Hepatocyte (in vitro differentiated cells): ENCODE measurements around the gene PRTFDC1. TPM values are rescaled to one million over a fixed set of nuclear protein-coding genes. Genes with fewer than 3 reads are reported as not detected.

Experiments used
- DNase-seq: peaks from one replicate; pipeline ENCODE4 v3.0.0-alpha.2; 2016; ENCODE audit warnings: low spot score
- H2AFZ ChIP-seq: fragments of 200-600 bp; sonication (generic); 2 replicates; pipeline ENCODE4 v1.6.0; 2016; ENCODE audit warnings: antibody characterized with exemption, mild to moderate bottlenecking
- H3K27ac ChIP-seq: fragments of 200-600 bp; sonication (generic); 2 replicates; pipeline ENCODE4 v1.5.1; 2016; ENCODE audit warnings: mild to moderate bottlenecking
- H3K27me3 ChIP-seq: fragments of 200-600 bp; sonication (generic); 2 replicates; pipeline ENCODE4 v1.6.1; 2016
- H3K36me3 ChIP-seq: fragments of 200-600 bp; sonication (generic); replicated peaks from 2 replicates; pipeline ENCODE4 v1.5.1; 2016; ENCODE audit warnings: low read depth; ENCODE audit not compliant: insufficient read depth
- H3K4me1 ChIP-seq: fragments of 200-600 bp; sonication (generic); 2 replicates; pipeline ENCODE4 v1.5.1; 2016; ENCODE audit warnings: mild to moderate bottlenecking, moderate library complexity; ENCODE audit not compliant: insufficient read depth
- H3K4me2 ChIP-seq: fragments of 200-600 bp; sonication (generic); 2 replicates; pipeline ENCODE4 v1.6.0; 2016
- H3K4me3 ChIP-seq: fragments of 200-600 bp; sonication (generic); 2 replicates; pipeline ENCODE4 v1.5.1; 2016; ENCODE audit warnings: mild to moderate bottlenecking
- H3K79me2 ChIP-seq: fragments of 200-600 bp; sonication (generic); 2 replicates; pipeline ENCODE4 v1.6.0; 2017; ENCODE audit warnings: mild to moderate bottlenecking
- H3K9me2 ChIP-seq: fragments of 200-600 bp; sonication (generic); replicated peaks from 2 replicates; pipeline ENCODE4 v1.6.0; 2017; ENCODE audit warnings: mild to moderate bottlenecking; ENCODE audit not compliant: insufficient read depth
- H3K9me3 ChIP-seq: fragments of 200-600 bp; sonication (generic); 2 replicates; pipeline ENCODE4 v1.5.1; 2016; ENCODE audit warnings: low read depth, mild to moderate bottlenecking
- H4K20me1 ChIP-seq: fragments of 200-600 bp; sonication (generic); 2 replicates; pipeline ENCODE4 v1.6.0; 2016; ENCODE audit warnings: mild to moderate bottlenecking; ENCODE audit not compliant: insufficient read depth, poor library complexity, severe bottlenecking
- EZH2 ChIP-seq: fragments of 200-600 bp; sonication (generic); IDR thresholded peaks from 2 replicates; pipeline ENCODE4 v1.6.1; 2016; ENCODE audit warnings: antibody characterized with exemption, mild to moderate bottlenecking, borderline replicate concordance
- EZH2phosphoT487 ChIP-seq: fragments of 200-600 bp; sonication (generic); IDR thresholded peaks from one replicate; pipeline ENCODE4 v1.6.1; 2018; ENCODE audit warnings: antibody characterized with exemption, mild to moderate bottlenecking, low read depth, moderate library complexity; ENCODE audit not compliant: unreplicated experiment, severe bottlenecking
- whole genome bisulfite sequencing: methylation state at CpG from one replicate; pipeline ENCODE4 v1.1.6; 2016; ENCODE audit warnings: low lambda C conversion rate; ENCODE audit errors: missing lambda C conversion rate; 5-methylcytosine and 5-hydroxymethylcytosine counted together
- polyA plus RNA-seq: library from polyadenylated mRNA; unstranded; fragments of >200 nt; fragmentation: Nextera tagmentation; extraction: Ambion mirVana; gene quantifications from 2 replicates; pipeline ENCODE4 v1.2.1, GENCODE V29; 2016
- total RNA-seq: library from RNA; depleted of rRNA; stranded (reverse); fragments of >200 nt; gene quantifications from 2 replicates; pipeline ENCODE4 v1.2.3, GENCODE V29; 2014
- TF ChIP-seq, protein P1 (sequence below): fragments of 200-600 bp; sonication (generic); IDR thresholded peaks from 2 replicates; pipeline ENCODE4 v1.5.1; 2016; ENCODE audit warnings: antibody characterized with exemption, mild to moderate bottlenecking; ENCODE audit not compliant: poor library complexity

Gene PRTFDC1
- total and polyA plus RNA-seq, 2 experiments from 2014 or later: 6.4 to 14.7 TPM

DNA sequence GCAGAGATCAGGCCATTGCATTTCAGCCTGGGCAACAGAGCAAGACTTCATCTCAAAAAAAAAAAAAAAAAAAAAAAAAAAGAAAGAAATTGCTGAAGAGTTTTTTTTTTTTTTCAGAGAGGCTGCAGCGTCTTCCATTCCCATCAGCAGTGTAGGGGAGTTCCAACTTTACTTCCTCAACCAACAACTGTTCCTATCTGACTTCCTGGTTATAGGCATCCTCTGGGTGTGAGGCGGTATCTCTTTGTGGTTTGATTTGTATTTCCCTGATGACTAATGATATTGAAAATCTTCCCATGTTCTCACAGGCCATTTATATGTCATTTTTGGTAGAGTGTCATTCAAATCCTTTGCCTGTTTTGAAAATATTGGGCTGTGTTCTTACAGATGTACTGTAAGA lies 40.2 kb downstream of the PRTFDC1 start:
- Histone ChIP-seq H2AFZ (no peak overlapping the region), H3K4me1 (peaks cover 8% of the 10 kb centered on the region), H3K9me2 (no peaks in the 10 kb centered on the region), H3K36me3 (no peaks in the 10 kb centered on the region), H3K4me2 (no peak overlapping the region), H3K79me2 (no peaks in the 10 kb centered on the region), H3K27me3 (no peaks in the 10 kb centered on the region), H3K4me3 (no peak overlapping the region), H4K20me1 (no peaks in the 10 kb centered on the region), H3K27ac (no peak overlapping the region), H3K9me3 (no peaks in the 10 kb centered on the region)
- TF ChIP-seq, protein P1, sequence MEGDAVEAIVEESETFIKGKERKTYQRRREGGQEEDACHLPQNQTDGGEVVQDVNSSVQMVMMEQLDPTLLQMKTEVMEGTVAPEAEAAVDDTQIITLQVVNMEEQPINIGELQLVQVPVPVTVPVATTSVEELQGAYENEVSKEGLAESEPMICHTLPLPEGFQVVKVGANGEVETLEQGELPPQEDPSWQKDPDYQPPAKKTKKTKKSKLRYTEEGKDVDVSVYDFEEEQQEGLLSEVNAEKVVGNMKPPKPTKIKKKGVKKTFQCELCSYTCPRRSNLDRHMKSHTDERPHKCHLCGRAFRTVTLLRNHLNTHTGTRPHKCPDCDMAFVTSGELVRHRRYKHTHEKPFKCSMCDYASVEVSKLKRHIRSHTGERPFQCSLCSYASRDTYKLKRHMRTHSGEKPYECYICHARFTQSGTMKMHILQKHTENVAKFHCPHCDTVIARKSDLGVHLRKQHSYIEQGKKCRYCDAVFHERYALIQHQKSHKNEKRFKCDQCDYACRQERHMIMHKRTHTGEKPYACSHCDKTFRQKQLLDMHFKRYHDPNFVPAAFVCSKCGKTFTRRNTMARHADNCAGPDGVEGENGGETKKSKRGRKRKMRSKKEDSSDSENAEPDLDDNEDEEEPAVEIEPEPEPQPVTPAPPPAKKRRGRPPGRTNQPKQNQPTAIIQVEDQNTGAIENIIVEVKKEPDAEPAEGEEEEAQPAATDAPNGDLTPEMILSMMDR: no peak
- TF ChIP-seq EZH2phosphoT487: no peak
- TF ChIP-seq EZH2: no peak
- 100% methylated on average over 2 of the region's 2 CpGs for WGBS
- DNase-seq: no peak

DNA sequence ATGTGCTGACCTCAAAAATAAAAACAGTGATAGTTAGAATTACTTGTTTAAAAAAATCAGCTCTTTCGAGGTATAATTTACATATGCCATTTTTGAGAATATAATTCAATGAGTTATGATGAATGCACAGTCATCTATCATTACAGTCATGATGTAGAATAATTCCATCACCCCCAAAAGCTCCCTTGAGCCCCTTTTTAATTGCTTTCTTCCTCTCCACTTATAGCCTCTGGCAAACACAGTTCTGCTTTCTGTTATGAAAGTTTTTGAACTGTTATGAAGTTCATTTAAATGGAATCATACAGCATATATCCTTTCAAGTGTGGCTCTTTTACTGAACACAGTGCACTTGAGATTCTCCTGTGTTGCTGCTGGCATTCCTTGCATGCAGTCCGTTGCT lies 41.4 kb downstream of the PRTFDC1 start:
- H3K9me3 ChIP-seq: no peaks in the 10 kb centered on the region
- no peaks in the 10 kb centered on the region for H4K20me1 ChIP-seq
- WGBS: 94% methylated on average over 2 of the region's 2 CpGs
- no peak for TF ChIP-seq EZH2
- TF ChIP-seq, protein P1: no peak
- no peak for TF ChIP-seq EZH2phosphoT487
- no peak overlapping the region for H3K27ac ChIP-seq
- DNase-seq: no peak
- no peaks in the 10 kb centered on the region for H3K36me3 ChIP-seq
- no peak overlapping the region for H2AFZ ChIP-seq
- H3K27me3 ChIP-seq: no peaks in the 10 kb centered on the region
- H3K9me2 ChIP-seq: no peaks in the 10 kb centered on the region
- no peak overlapping the region for H3K4me3 ChIP-seq
- no peak overlapping the region for H3K4me2 ChIP-seq
- H3K4me1 ChIP-seq: peaks cover 8% of the 10 kb centered on the region
- H3K79me2 ChIP-seq: no peaks in the 10 kb centered on the region

GRCh38 chr10:24910574-24910973 lies 41.8 kb downstream of the PRTFDC1 start:
- DNase-seq: no peak
- Histone ChIP-seq H2AFZ (no peak overlapping the region), H3K27me3 (no peaks in the 10 kb centered on the region), H3K4me3 (no peak overlapping the region), H3K36me3 (no peaks in the 10 kb centered on the region), H3K4me2 (no peak overlapping the region), H4K20me1 (no peaks in the 10 kb centered on the region), H3K79me2 (no peaks in the 10 kb centered on the region), H3K27ac (no peak overlapping the region), H3K9me2 (no peaks in the 10 kb centered on the region), H3K9me3 (no peaks in the 10 kb centered on the region), H3K4me1 (peaks cover 3% of the 10 kb centered on the region)
- TF ChIP-seq EZH2phosphoT487 (no peak), EZH2 (no peak)
- TF ChIP-seq, protein P1: no peak

DNA sequence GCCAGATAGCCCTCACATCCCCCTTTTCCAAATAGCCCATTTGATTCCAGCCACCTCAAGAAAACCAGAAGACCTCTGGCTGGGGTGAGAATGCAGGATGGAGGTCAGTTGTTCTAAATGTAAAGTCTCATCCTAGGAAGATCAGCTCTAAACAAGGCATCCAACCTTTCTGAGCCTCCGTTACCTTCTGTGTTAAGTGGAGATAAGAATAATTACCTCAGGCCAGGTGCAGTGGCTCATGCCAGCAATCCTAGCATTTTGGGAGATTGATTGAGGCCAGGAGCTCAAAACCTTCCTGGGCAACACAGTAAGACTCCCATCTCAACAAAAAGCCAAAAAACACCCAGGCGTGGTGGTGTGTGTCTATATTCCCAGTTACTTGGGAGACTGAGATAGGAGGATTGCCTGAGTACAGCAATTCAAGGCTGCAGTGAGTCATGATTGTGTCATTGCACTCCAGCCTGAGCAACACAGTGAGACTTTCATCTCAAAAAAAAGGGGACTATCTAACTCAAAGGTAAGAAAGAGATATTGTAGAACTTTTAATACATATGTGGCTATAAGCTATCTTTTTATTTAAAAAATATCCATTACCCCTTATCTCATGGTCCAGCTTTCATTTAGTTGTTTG lies 43.5 kb downstream of the PRTFDC1 start:
- TF ChIP-seq EZH2: no peak
- TF ChIP-seq, protein P1: no peak
- TF ChIP-seq EZH2phosphoT487: no peak
- no peaks in the 10 kb centered on the region for H4K20me1 ChIP-seq
- WGBS: 72% methylated on average over 2 of the region's 2 CpGs
- peak; percentile 47 for DNase-seq
- H3K4me2 ChIP-seq: no peak overlapping the region
- no peak overlapping the region for H3K27ac ChIP-seq
- H3K9me2 ChIP-seq: no peaks in the 10 kb centered on the region
- no peaks in the 10 kb centered on the region for H3K36me3 ChIP-seq
- no peaks in the 10 kb centered on the region for H3K79me2 ChIP-seq
- no peak overlapping the region for H2AFZ ChIP-seq
- H3K9me3 ChIP-seq: no peaks in the 10 kb centered on the region
- no peaks in the 10 kb centered on the region for H3K4me1 ChIP-seq
- H3K27me3 ChIP-seq: no peaks in the 10 kb centered on the region
- H3K4me3 ChIP-seq: no peak overlapping the region
